ENCODE results near the gene ECEL1.

- TF ChIP-seq CTCF (IDR thresholded peaks at IDR 0.05) = no peak
- no peak for TF ChIP-seq POLR2A (IDR thresholded peaks at IDR 0.05)
These were observed 14.3 kb upstream of the ECEL1 start for GRCh38 chr2:232501794-232502390.
